GM12892 (cell line): ENCODE measurements around the gene MRLN.
"Not testable (repeated sequence)": the region's sequence is repeated elsewhere in the genome, so short reads cannot be mapped to it uniquely, and the experiment has no call there.

ENCODE experiments used
- POLR2A ChIP-seq: IDR thresholded peaks from 2 replicates; pipeline ENCODE4 v1.6.1; 2011; ENCODE audit warnings: low read depth, low read length, control low read depth
- POLR2AphosphoS5 ChIP-seq: IDR thresholded peaks from 2 replicates; pipeline ENCODE4 v1.6.1; 2011; ENCODE audit warnings: low read depth, low read length, control low read depth
- TAF1 ChIP-seq: IDR thresholded peaks from 2 replicates; pipeline ENCODE4 v1.6.1; 2011; ENCODE audit warnings: low read depth, mild to moderate bottlenecking, control low read depth, low read length, borderline replicate concordance

- not testable (repeated sequence) for TF ChIP-seq POLR2A, TAF1, POLR2AphosphoS5
These were observed 24.1 kb downstream of the MRLN start for GRCh38 chr10:59729167-59729566.
